ENCODE measurements around the gene ELP4.

ELP4 gene

GRCh38 chr11:31800398-31801265 lies 291.1 kb downstream of the ELP4 start:
- no peak overlapping the region for H3K4me3 ChIP-seq (ENCODE audit: low read depth, low read length)
- H3K36me3 ChIP-seq: no peaks in the 10 kb centered on the region

DNA sequence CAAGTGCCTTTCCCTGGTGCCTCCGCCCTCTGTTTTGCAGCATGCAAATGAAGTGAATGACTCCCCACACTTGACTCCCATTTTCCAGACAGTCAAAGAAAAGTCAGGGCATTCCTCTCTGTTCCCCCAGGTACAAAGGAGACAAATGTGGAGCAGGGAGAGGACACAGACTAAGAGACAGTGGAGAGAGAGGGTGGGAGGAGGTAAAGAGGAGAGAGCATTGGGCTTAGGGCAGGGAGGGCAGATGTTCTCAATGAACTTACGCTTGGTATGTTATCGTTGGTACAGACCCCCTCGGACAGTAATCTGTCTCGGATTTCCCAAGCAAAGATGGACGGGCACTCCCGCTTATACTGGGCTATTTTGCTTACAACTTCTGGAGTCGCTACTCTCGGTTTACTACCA lies 291.7 kb downstream of the ELP4 start:
- H3K27me3 ChIP-seq: peaks cover 87% of the 10 kb centered on the region
- DNase-seq: no peak
- TF ChIP-seq, protein P1, sequence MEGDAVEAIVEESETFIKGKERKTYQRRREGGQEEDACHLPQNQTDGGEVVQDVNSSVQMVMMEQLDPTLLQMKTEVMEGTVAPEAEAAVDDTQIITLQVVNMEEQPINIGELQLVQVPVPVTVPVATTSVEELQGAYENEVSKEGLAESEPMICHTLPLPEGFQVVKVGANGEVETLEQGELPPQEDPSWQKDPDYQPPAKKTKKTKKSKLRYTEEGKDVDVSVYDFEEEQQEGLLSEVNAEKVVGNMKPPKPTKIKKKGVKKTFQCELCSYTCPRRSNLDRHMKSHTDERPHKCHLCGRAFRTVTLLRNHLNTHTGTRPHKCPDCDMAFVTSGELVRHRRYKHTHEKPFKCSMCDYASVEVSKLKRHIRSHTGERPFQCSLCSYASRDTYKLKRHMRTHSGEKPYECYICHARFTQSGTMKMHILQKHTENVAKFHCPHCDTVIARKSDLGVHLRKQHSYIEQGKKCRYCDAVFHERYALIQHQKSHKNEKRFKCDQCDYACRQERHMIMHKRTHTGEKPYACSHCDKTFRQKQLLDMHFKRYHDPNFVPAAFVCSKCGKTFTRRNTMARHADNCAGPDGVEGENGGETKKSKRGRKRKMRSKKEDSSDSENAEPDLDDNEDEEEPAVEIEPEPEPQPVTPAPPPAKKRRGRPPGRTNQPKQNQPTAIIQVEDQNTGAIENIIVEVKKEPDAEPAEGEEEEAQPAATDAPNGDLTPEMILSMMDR (IDR thresholded peaks at IDR 0.05; ENCODE audit: low read depth, low read length): no peak
- H3K9me3 ChIP-seq: no peaks in the 10 kb centered on the region
- H3K4me1 ChIP-seq: no peaks in the 10 kb centered on the region
- H3K36me3 ChIP-seq: no peaks in the 10 kb centered on the region
- H3K4me3 ChIP-seq (ENCODE audit: low read depth, low read length): no peak overlapping the region

More at GRCh38 chr11:31800398-31801265, 291.1 kb downstream of the ELP4 start:
- Histone ChIP-seq H3K9me3 (no peaks in the 10 kb centered on the region), H3K27me3 (peaks cover 80% of the 10 kb centered on the region), H3K4me1 (no peaks in the 10 kb centered on the region)
- DNase-seq: no peak
- TF ChIP-seq, protein P1 (IDR thresholded peaks at IDR 0.05; ENCODE audit: low read depth, low read length): no peak

DNA sequence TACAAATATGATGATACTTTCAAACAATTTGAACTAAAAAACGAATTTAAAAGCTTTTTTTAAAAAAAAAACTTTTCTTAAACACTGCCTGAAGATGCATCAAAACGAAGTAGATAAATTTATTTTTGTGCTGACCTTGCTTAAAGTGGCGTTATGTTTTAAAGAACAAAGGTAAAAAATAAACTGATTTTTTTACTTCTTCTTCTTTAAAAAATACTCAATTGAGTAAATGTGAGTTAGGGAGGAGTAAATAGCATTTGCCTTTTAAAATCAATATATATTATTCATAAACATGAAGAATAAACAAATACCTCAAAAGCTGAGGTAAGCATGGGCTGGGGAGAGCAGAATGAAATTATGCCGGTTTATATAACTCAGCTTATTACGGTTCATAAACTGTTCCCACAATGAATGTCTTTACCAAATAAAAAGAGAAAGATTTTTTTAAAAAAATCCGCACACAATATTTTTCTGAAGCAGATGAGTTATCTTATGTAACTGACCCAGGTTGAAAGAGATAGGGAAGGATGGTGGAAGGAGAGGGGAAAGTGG lies 292.5 kb downstream of the ELP4 start:
- H3K36me3 ChIP-seq: no peaks in the 10 kb centered on the region
- H3K4me3 ChIP-seq (ENCODE audit: low read depth, low read length): no peak overlapping the region
- TF ChIP-seq, protein P1 (IDR thresholded peaks at IDR 0.05; ENCODE audit: low read depth, low read length): no peak
- DNase-seq: no peak
- no peaks in the 10 kb centered on the region for H3K9me3 ChIP-seq
- H3K27me3 ChIP-seq: peaks cover 90% of the 10 kb centered on the region
- no peaks in the 10 kb centered on the region for H3K4me1 ChIP-seq

- TF ChIP-seq, protein P1 (IDR thresholded peaks at IDR 0.05; ENCODE audit: low read depth, low read length): no peak
- DNase-seq: no peak
- peaks cover 93% of the 10 kb centered on the region for H3K27me3 ChIP-seq
- no peaks in the 10 kb centered on the region for H3K4me1 ChIP-seq
- H3K9me3 ChIP-seq: no peaks in the 10 kb centered on the region
- no peaks in the 10 kb centered on the region for H3K36me3 ChIP-seq
- no peak overlapping the region for H3K4me3 ChIP-seq (ENCODE audit: low read depth, low read length)
Observed at GRCh38 chr11:31802609-31802989, 293.0 kb downstream of the ELP4 start.

DNA sequence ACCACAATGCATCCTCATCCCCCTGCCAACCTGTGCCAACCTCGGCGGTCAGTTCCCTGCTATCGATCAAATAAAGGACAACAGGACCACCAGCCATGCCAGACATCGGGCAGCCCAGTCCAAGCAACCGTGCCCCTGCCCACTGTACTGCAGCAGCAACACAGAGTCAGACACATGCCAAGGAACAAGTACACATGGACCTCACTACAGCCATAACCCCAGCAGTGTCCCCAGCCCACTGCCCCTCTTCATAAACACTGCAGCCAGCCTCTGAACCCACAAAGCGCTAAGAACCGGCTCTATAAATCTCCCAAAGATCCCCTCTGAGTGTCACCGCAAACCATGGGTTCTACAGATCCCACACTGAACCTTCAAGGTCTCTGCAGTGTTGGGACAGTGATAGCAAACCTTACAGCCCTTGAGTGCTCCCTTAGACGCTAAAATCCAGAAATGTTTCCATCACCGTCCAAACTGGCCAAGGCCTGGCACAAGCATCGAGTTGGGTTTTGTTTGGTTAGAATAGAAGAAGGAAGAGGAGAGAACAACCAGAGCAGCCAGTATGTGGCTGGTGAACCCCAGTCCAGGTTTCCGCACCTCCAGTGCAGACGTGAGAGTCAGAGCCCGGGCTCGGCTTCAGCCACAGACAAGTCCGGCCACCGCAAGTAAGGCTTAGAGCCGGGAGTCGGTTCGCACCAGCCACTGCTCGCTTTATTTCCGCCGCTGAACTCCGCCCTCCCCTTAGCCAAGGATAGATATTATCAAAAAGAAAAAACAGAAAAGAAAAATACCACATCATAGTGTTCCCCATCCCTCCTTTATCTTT lies 293.6 kb downstream of the ELP4 start:
- Histone ChIP-seq H3K4me3 (ENCODE audit: low read depth, low read length) (no peak overlapping the region), H3K9me3 (no peaks in the 10 kb centered on the region), H3K27me3 (peaks cover 95% of the 10 kb centered on the region), H3K36me3 (no peaks in the 10 kb centered on the region), H3K4me1 (no peaks in the 10 kb centered on the region)
- TF ChIP-seq, protein P1 (IDR thresholded peaks at IDR 0.05; ENCODE audit: low read depth, low read length): no peak
- no peak for DNase-seq

All from BE2C (cell line).